Lower lobe of right lung (tissue), 2 donors: Measurements from ENCODE around the gene ATRX. TPM values are rescaled to one million over a fixed set of nuclear protein-coding genes. Genes with fewer than 3 reads are reported as not detected.

Source experiments
- ATAC-seq, 2 donors: fragments of 200-7000 bp; cut with Tn5 transposase; one replicate each; pipeline ENCODE4 v1.9.1; 2020 to 2022; ENCODE audit warnings: mild to moderate bottlenecking in 2 of 2, moderate library complexity in 2 of 2
- DNase-seq: peaks from one replicate; pipeline ENCODE4 v3.0.0-alpha.2; 2020
- H3K27ac ChIP-seq: fragments of 200-600 bp; one replicate; pipeline ENCODE4 v1.8.0; 2022
- H3K27me3 ChIP-seq: fragments of 200-600 bp; one replicate; pipeline ENCODE4 v1.8.0; 2022; ENCODE audit warnings: low read depth
- H3K36me3 ChIP-seq: fragments of 200-600 bp; one replicate; pipeline ENCODE4 v1.8.0; 2022; ENCODE audit warnings: mild to moderate bottlenecking
- H3K4me1 ChIP-seq: fragments of 200-600 bp; one replicate; pipeline ENCODE4 v1.8.0; 2022
- H3K4me3 ChIP-seq: fragments of 200-600 bp; one replicate; pipeline ENCODE4 v1.8.0; 2022; ENCODE audit warnings: mild to moderate bottlenecking
- H3K9me3 ChIP-seq: fragments of 200-600 bp; one replicate; pipeline ENCODE4 v1.8.0; 2022
- CTCF ChIP-seq: fragments of 200-600 bp; IDR thresholded peaks from one replicate; pipeline ENCODE4 v1.8.0; 2022; ENCODE audit warnings: antibody characterized with exemption, mild to moderate bottlenecking
- intact Hi-C: fragments of 100-400 bp; cut with DNase I; formaldehyde crosslinking; loops from one replicate; pipeline ENCODE4 v1.11.0; 2022
- total RNA-seq: library from RNA; stranded (reverse); fragmentation: NEBNext Ultra II Directional; extraction: Animal tissue kit (Norgen Biotek cat#: 25700); gene quantifications from one replicate; pipeline ENCODE4 v1.2.1, GENCODE V29; 2021
- donor health status: DM: no; HTN: yes; CAD: no; lungs with severe emphysema.

ATRX gene
- total RNA-seq, 1 donor from 2014 or later: 88.8 TPM

GRCh38 chrX:77603635-77604336 is 182.2 kb downstream of the ATRX start:
- H3K4me3 ChIP-seq: no peak overlapping the region
- no peaks in the 10 kb centered on the region for H3K9me3 ChIP-seq
- no peak for TF ChIP-seq CTCF
- DNase-seq (no peak), ATAC-seq (no peak)
- no peak overlapping the region for H3K27ac ChIP-seq
- H3K27me3 ChIP-seq: no peaks in the 10 kb centered on the region
- intact Hi-C loops: no loop called here
- no peaks in the 10 kb centered on the region for H3K4me1 ChIP-seq
- peaks cover 6% of the 10 kb centered on the region for H3K36me3 ChIP-seq

GRCh38 chrX:77597511-77597910 is 188.5 kb downstream of the ATRX start:
- ATAC-seq (no peak), DNase-seq (no peak)
- Histone ChIP-seq H3K4me3 (no peak overlapping the region), H3K27me3 (no peaks in the 10 kb centered on the region), H3K9me3 (no peaks in the 10 kb centered on the region), H3K4me1 (no peaks in the 10 kb centered on the region), H3K27ac (no peak overlapping the region), H3K36me3 (peaks cover 12% of the 10 kb centered on the region)
- intact Hi-C loops: no loop called here
- TF ChIP-seq CTCF: no peak

GRCh38 chrX:77597090-77597489 is 188.9 kb downstream of the ATRX start:
- peaks cover 12% of the 10 kb centered on the region for H3K36me3 ChIP-seq
- no peaks in the 10 kb centered on the region for H3K9me3 ChIP-seq
- peak; percentile 9 for TF ChIP-seq CTCF
- no peaks in the 10 kb centered on the region for H3K4me1 ChIP-seq
- no peak for ATAC-seq
- DNase-seq: no peak
- no peaks in the 10 kb centered on the region for H3K27me3 ChIP-seq
- H3K27ac ChIP-seq: no peak overlapping the region
- intact Hi-C loops: no loop called here
- no peak overlapping the region for H3K4me3 ChIP-seq

- no peak for TF ChIP-seq CTCF
- Histone ChIP-seq H3K4me1 (no peaks in the 10 kb centered on the region), H3K27ac (no peak overlapping the region), H3K27me3 (no peaks in the 10 kb centered on the region), H3K4me3 (no peak overlapping the region), H3K9me3 (no peaks in the 10 kb centered on the region), H3K36me3 (peaks cover 12% of the 10 kb centered on the region)
- no peak for ATAC-seq
- no peak for DNase-seq
- intact Hi-C loops: no loop called here
Observed at GRCh38 chrX:77595848-77596247, 190.2 kb downstream of the ATRX start.

GRCh38 chrX:77572322-77572721 is 213.7 kb downstream of the ATRX start:
- no peaks in the 10 kb centered on the region for H3K27me3 ChIP-seq
- TF ChIP-seq CTCF: no peak
- no peak overlapping the region for H3K27ac ChIP-seq
- H3K9me3 ChIP-seq: no peaks in the 10 kb centered on the region
- intact Hi-C loops: no loop called here
- no peak for DNase-seq
- peaks cover 8% of the 10 kb centered on the region for H3K36me3 ChIP-seq
- ATAC-seq: no peak
- H3K4me3 ChIP-seq: no peak overlapping the region
- H3K4me1 ChIP-seq: no peaks in the 10 kb centered on the region
